ENCODE results near the gene TMEM98.
"Not testable (repeated sequence)": the region's sequence is repeated elsewhere in the genome, so short reads cannot be mapped to it uniquely, and the experiment has no call there.

TMEM98 gene

DNA sequence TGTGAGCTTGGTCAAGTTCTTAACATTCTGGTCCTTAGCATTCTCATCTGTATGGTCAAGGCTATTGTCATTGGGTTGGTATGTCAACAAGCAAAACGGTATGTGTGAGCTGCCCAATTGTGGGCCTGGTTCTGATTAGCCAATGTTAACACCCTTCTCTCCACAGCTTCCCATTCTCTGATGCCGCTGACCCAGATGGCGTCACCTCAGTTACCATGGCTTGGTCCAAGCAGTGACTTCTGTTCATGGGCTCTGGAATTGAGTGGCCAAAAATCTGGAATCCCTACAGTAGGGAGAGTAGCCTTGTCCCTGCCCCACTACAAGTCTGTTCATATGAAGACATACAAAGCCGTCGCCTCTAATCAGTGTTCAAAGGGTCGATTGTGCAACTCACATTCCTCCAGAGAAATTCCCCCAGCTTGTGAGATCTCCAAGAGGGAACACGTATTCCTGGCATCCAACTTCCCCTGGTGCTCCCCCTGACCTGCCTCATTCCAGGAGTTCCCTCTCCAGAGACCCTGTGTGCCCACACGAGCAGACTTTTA is 15.8 kb downstream of the TMEM98 start:
- DNase-seq, result no peak

DNA sequence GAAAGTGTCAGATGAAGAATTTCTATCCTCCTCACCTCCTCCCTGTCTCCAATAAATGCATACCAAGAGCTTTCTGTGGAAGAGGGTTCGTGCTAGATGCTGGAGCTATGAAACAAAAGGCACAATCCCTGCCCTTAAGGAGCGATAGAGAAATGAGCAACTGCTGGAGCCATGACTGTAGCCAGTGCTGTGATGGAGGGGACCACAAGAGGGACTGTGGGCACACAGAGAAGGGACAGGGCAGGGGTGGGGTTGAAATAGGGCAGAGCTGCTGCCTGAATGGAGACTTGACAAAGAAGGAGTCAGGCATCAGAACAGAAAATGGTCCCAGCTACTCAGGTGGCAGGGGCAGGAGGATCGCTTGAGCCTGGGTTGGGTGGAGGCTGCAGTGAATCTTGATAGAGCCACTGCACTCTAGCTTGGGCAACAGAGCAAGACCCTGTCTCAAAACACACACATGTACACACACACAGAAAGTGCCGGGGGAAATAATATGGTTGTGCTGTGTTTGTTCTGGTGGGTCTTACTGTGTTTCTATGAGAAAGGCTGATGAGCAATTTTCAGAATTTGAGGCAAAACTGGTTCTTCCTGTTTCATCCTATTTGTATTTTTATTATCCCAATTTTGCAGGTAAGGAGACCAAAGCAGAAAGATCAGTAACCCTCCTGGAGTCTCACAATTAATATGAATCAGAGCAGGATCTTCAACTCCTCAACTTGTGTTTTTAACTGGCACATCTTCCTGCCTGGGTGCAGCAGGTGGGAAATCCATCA is 16.5 kb downstream of the TMEM98 start:
- DNase-seq, result no peak

DNA sequence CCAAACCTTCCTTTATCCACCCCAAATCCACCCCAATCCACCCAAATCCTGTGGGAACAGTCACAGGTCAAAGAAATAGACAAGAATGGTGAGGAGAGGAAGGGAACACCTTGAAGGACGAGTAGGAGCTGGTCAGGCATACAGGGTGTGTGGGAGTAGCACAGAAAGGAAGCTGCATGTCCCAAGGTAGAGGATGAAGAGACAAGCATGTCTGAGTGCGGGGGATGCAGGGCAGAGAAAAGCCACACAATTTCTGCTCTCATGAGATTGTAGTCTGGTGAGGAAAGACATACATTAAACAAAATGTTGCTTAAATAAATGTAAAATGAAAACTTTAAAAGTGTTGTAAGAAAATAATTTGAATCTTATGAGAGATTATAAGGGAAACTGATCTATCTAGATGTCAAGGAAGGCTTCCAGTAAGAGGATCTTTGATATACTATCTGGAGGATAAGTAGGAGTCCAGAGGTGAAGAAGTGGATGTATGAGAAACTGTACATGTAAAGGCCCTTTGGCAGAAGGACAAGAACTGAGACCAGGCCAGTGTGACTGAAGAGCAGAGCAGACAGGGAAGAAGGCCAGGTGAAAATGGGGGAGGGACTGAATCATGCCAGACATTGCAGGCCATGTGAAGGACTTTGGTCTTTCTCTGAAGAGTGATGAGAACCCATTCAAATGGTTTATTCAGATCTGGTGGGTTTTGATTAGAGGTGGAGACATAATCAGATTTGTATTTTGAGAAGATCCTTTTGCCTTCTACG is 18.6 kb downstream of the TMEM98 start:
- no peak for DNase-seq

DNA sequence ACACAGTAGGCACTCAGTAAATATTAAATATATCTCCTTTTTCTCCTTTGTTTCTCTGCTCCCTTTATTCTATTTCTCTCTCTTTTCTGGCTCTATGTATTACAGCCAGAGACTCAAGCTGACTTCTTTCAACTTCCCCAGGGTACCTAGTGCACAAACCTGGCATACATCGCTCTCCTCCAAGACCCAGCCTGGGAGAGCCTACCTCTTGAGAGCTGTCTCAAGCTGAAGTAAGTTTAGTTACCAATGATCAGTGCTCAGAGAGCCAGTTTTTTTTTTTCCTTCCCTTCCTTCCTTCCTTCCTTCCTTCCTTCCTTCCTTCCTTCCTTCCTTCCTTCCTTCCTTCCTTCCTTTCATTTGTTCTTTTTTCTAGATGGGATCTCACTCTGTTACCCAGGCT is 19.8 kb downstream of the TMEM98 start:
- DNase-seq, result no peak

DNA sequence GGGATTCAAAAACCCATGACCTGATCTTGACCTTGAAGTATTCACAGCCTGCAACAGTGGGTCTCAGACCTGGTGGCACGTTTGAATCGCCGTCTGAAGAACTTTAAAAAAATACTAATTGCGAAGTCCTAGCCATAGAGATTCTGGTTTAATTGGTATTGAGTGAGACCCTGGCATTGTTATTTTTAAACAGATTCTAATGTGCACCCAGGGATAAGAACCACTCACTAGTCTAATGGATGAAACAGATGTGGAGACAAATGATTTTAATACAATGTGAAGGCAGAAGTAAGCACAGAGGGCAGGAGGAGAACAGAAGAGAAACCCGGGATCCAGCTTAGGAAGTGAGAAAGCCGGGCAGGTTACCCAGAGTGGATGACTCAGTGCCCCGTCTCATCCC is 21.2 kb downstream of the TMEM98 start:
- DNase-seq, result no peak

DNA sequence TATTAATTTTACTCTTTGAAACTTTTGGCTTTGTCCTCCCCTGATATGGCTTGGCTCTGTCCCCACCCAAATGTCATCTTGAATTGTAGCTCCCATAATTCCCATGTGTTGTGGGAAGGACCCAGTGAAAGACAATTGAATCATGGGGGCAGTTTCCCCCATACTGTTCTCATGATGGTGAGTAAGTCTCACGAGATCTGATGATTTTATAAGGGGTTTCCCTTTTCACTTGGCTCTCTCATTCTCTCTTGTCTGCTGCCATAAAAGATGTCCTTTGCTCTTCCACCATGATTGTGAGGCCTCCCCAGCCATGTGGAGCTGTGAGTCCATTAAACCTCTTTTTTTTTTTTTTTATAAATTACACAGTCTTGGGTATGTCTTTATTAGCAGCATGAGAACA is 24.5 kb downstream of the TMEM98 start:
- not testable (repeated sequence) for DNase-seq

DNA sequence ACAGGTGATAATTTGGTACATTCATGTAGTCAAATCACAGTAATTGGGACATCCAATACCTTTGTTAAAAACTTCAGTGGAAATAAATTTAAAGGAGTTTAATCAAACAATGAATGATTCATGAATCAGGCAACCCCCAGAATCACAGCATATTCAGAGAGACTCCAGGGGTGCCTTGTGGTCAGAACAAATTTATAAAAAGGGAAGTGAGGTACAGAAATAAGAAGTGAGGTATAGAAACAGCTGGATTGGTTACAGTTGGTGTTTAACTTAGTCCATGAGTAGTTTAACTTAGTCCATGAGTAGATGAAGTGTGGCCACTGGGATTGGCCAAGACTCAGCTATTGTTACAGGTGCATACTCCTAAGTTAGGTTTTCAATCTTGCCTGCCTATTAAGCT is 25.1 kb downstream of the TMEM98 start:
- DNase-seq, result no peak

DNA sequence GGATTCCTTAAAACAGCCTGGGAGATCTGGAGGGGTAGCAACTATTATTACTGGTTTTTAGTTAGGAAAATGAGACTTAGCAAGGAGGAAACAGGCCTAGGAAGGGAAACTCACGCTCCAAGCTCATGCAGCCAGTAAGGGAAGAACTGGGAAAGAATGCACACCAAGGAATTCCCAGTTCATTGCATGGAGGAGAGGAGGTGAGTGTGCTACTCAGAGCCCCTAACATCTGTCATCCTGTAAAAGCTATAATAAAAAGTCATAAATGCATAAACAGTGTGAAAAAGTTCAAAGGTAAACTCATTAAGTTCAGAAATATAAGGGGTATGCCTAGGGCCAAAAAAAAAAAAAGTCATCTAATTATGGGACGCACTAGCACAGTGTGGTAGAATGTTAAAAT is 25.9 kb downstream of the TMEM98 start:
- DNase-seq, result no peak

DNA sequence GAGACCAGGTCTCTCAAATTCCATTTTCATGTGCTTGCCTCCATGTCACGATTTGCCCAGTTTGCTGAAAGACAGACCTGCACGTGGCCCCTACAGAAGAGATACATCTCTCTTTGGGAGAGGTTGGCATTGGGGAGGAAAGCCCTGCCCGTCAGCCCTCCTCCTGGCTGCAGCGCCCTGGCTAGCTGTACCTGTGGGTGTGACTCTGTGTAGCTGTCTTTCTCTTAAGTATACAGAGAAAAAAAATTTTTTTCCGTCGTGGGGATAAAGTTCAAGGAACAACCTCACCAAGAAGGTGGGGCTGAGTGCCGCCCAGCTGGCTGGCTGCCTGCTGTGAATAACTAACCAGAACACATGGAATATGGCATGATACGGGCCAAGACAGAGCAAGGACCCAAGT is 26.5 kb downstream of the TMEM98 start:
- no peak for DNase-seq

DNA sequence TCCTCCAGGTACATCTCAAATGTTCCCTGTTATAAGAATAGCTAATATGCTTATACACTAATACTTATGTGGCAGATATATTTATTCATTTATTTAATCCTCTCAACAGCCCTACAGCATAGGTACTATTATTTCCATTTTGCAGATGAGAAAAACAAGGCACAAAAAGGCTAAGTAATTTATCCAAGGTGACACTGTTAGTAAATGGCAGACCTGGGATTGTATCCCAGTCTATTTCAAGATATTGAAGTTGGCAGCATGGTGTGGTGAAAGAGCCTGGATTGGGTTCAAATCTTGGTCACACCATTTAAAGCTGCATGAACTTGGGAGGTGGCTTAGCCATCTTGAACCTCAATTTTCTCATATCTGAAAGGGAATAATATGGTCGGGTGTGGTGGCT is 27.2 kb downstream of the TMEM98 start:
- DNase-seq, result no peak

DNA sequence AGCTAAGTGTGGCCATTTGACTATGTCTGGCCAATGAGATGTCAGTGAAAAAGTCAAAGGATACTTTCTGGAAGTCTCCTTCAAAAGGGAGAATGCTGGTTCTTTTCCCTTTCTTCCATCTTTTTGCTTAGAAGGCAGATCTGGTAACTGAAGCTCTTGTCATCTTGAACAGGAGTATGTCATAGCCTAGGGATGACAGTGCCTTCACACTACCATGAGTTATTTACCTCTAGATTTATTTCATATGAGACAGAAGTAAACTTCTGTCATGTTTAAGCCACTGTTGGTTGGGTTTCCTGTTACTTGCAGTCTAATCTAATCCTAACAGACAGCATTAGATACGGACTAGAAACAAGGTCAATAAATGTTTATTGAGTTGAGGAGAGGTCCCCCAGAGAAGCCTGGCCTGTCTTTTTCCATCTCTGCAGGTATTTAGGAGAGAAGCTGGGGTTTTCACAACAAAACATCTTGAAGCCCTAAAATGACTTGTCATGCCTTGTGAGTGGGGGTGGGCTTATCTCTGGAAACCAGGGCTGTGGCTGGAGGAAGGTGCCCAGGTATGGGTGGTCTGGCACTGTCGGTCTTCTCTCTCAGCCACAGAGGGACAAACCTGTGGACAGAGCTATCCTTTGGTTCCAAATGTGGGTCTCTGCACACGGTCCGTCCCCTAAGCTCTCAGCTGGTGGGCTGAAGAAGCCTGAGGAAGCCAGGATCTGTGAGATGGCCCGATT is 28.5 kb downstream of the TMEM98 start:
- DNase-seq, result no peak

DNA sequence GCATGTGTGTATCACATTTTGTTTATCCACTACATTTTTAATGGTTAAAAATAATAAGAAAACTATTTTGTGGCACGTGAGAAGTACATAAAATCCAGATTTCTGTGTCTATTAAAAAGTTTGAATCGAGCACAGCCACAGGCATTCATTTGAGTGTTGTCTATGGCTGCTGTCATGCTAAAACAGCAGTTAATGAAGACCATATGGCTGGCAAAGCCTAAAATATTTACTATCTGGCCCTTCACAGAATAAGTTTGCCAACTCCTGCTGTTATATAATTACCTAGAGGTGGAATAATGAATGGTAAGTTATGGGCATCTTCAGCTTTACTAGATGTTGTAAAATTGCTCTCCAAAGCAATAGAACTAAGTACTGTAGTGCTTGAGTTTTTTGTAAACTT is 30.5 kb downstream of the TMEM98 start:
- no peak for DNase-seq

DNA sequence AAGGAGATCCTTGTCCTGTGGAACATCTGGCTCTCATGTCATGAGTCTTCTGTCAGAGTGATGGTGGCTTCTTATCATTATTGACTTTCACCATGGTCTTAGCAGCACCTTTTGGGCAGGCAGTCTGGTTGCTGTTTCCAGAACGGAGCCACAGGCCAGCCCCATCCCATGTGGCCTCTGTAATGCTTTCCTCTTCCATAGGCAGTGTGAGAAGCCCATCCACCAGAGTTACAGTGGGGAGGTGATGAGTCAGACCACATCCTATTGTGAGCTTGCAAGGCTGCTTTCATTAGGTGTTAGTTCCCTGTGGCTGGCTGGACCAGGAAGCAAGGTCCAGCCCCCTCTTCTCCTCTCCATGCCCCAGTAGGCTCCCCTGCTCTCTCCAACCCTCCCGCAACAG is 32.9 kb downstream of the TMEM98 start:
- no peak for DNase-seq

DNA sequence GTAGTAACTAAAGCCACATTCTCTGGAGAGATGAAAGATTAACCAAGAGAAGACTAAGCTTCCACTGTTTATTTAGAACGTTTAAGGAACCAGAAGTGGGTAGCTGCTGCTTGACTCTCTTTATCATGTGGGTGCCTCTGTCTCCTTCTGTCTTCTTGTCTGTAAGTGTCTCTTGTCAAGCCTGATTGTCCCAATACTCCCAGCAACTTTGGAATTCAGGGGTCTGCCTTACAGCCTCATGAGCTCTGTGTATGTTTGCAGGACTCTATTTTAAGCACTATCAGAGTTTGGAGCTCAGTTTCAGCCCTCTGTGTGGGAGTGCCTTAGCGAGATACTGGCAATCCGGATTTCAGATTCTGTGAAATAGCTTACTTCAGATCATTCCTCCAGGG is 34.4 kb downstream of the TMEM98 start:
- DNase-seq, result no peak

DNA sequence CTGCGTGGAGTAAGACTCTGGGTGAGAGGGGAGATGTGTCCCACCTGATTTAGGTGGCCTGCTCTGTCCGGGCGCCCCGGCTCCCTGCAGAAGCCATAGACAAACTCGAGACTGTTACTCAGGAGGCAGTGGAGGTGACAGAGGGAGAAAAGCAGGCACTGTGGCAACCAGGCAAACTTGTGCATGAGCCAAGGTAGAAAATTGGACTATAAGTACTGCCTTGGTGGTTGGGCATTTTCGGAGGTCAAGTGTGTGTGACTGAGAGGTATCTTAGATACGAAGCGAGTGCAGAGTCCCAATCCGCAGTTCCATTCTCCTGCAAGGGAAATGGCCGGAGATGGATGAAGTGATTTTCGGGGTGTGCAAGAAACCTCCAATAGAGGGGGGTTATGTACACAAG is 36.6 kb downstream of the TMEM98 start:
- DNase-seq, result no peak

DNA sequence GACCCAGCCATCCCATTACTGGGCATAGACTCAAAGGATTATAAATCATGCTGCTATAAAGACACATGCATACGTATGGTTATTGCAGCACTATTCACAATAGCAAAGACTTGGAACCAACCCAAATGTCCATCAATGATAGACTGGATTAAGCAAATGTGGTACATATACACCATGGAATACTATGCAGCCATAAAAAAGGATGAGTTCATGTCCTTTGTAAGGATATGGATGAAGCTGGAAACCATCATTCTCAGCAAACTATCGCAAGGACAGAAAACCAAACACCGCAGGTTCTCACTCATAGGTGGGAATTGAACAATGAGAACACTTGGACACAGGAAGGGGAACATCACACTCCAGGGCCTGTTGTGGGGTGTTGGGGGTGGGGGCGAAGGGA is 41.3 kb downstream of the TMEM98 start:
- not testable (repeated sequence) for DNase-seq

DNA sequence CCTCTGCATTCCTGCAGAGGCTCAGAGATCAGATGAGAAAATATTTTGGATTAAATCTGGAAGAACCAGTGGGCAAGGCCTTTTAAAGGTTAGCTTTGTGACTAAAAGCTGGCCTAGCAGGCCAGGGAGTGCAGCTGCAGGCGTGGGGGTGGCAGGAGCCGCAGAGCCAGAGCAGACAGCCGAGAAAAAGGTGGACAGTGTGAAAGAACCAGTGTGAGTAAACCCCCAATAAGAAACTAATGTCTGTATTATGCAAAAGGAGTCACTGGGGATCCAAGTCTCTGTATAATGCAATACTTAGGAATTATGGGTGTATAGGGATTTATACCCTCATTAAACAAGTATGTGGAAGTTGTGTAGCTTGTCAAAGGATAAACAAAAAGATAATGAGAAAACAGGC is 42.3 kb downstream of the TMEM98 start:
- DNase-seq, result no peak

DNA sequence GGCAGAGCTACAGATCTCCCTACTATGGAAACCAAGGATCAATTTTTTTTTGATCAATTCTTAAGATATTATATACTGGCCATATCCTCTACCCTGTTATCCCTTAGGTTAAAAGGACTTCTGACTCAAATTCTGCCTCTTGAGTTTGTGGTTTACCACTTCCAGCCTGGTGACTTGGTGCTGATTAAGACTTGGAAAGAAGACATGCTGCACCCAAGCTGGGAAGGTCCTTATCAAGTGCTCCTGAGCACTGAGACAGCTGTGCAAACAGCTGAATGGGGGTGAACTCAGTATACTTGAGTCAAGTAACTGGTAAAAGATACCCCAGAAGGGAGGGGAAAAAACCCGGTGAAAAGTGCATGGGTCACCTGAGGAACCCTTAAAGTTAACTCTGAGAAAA is 43.2 kb downstream of the TMEM98 start:
- no peak for DNase-seq

DNA sequence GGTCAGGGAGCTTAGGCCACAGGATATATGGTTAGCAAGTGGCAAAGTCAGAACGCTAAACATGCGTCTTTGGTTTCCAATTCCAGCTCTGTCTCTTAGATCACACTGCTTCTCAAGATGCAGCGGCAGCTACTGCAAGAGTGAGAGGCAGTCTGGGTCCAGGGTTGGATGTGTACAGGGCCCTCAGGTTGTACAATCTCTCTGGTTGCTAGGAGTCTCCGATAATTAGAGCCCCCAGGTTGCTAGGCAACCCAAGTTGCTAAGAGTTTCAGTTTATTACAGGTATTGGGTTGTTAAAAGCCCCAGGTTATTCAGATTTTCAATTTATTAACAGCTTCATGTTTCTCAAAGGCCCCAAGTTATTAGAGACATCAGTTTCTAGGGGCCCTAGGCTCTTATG is 48.2 kb downstream of the TMEM98 start:
- DNase-seq, result no peak

DNA sequence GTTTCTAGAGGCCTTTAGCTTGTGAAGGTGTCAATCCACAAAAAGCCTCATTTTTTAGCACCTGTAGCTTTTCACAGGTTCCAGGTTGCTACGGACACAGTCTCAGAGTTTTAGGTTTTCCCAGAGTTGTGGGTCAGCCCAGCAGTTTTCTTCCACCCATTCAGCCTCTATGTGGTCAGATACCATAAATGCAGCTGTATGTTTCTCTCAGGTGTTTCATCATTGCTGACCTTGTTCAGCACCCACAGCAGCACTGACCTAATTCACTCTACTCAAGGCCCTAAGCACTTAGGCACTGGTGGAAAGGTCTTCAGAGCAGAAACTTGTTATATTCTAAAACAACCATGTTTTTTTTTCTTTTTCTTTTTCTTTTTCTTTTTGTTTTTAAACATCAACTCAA is 48.7 kb downstream of the TMEM98 start:
- no peak for DNase-seq

DNA sequence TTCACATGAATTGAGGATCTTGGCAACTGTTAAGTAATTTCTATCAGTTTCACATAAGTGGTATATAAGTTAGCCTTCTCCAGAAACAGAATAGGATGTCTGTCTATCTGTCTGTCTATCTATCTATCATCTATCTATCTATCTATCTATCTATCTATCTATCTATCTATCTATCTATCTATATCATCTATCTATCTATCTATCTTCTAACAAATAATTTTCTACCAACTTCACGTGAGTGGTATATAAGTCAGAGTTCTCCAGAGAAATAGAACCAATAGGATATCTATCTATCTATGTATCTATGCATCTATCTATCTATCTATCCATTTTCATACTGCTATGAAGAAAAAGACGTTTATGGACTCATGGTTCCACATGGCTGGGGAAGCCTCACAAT is 52.3 kb downstream of the TMEM98 start:
- DNase-seq, result no peak

DNA sequence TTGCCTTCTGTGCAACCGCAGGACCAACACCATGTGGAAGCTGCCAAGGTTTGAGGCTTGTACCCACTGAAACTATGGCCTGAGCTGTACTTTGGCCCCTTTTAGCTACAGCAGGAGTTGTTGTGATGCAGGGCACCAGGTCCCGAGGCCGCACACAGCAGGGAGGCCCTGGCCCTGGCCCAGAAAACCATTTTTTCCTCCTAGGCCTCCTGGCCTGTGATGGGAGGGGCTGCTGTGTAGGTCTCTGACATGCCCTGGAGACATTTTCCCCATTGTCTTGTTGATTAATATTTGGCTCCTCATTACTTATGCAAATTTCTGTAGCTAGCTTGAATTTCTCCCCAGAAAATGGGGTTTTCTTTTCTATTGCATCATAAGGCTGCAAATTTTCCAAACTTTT is 53.7 kb downstream of the TMEM98 start:
- DNase-seq, result not testable (repeated sequence)

DNA sequence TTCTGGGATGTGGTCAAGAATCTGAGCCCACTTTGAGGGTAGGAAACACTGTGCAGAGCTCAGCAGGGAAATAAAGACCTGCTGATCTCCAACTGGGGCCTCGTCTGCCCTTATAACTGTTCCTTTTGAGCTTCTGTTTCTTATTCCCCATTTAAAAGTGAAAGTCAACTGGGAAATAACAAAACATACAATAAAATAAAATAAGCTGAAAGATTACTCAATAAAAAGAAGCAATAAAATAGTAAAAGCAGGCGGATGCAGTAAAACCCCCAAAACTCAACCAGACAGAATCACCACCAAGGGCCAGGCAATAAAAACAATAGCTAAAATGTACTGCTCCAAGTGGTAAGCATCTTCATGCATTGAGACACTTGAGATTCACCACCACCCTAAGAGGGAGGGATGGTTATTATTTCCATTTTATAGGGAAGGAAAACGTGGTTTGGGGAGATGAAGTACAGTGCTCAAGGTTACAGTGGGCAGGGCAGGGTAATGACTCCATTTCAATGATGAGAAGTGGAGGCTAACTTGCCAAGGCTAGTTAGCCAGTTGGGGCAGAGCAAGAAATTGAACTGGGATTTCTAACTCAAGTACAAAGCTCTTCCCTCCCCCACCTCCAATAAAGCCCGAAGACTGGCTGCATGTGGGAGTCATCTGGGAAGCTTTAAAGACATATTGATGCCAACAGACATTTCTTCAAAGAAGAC is 57.2 kb downstream of the TMEM98 start:
- DNase-seq, result no peak
